Brain microvascular endothelial cell (primary cell): ENCODE measurements around the gene JCAD.
"Not testable (repeated sequence)": the region's sequence is repeated elsewhere in the genome, so short reads cannot be mapped to it uniquely, and the experiment has no call there.

Experiments used
- DNase-seq: peaks from one replicate; pipeline ENCODE4 v3.0.0-alpha.2; 2020
- H3K27ac ChIP-seq: fragments of 250-450 bp; sonication (Bioruptor Pico); 2 replicates; pipeline ENCODE4 v1.5.1; 2020; ENCODE audit warnings: mild to moderate bottlenecking, moderate library complexity
- H3K27me3 ChIP-seq: fragments of 250-450 bp; sonication (Bioruptor Pico); replicated peaks from 2 replicates; pipeline ENCODE4 v1.5.1; 2020; ENCODE audit warnings: mild to moderate bottlenecking
- H3K36me3 ChIP-seq: fragments of 250-450 bp; sonication (Bioruptor Pico); replicated peaks from 2 replicates; pipeline ENCODE4 v1.5.1; 2020; ENCODE audit warnings: mild to moderate bottlenecking
- H3K4me3 ChIP-seq: 2 replicates; pipeline ENCODE4 v1.5.1; 2011; ENCODE audit warnings: low read depth, mild to moderate bottlenecking, control low read depth, low read length, moderate library complexity
- in situ Hi-C: cut with HindIII; loops from 2 replicates; pipeline ENCODE4 v1.10.0; 2017; ENCODE audit warnings: low sequenced_read_pairs, low pct_ligation_motif_present
- TF ChIP-seq, protein P1 (sequence below): IDR thresholded peaks from 2 replicates; pipeline ENCODE4 v1.5.1; 2011; ENCODE audit warnings: low read depth, mild to moderate bottlenecking, moderate library complexity, low read length, control low read depth, inconsistent platforms; ENCODE audit errors: missing control alignments

The JCAD gene

DNA sequence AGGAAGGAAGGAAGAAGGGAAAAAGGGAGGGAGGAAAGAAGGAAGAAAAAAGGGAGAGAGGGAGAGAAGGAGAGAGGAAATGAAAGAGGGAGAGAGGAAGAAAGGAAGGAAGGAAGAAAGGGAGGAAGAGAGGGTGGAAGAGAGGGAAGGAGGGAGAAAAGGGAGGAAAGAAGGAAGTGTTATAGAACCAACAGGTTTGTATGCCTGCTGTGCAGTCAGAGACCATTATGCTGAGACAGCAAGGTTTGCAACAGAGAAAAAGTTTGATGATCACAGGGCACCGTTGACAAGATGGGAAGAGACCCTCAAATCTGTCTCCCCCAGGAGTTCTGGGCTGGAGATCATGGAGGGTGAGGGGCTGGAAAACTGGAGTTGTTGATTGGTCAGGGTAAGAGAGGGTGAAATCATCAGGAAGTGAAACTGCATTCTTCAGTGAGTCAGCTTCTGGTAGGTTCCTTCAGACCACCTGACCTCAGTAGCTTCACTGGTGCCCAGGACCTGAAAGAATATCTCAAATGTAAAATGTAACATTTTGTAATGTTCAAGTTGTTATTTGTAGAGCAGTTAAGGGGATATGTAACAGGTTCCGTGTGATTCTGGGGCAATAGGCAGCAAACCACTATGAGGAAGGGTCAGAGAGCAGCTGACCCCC is 76.3 kb downstream of the JCAD start:
- H3K4me3 ChIP-seq, result no peak overlapping the region
- in situ Hi-C loops, result no loop called here
- H3K27me3 ChIP-seq, result no peaks in the 10 kb centered on the region
- DNase-seq, result no peak
- no peaks in the 10 kb centered on the region for H3K36me3 ChIP-seq
- no peak overlapping the region for H3K27ac ChIP-seq
- TF ChIP-seq, protein P1, sequence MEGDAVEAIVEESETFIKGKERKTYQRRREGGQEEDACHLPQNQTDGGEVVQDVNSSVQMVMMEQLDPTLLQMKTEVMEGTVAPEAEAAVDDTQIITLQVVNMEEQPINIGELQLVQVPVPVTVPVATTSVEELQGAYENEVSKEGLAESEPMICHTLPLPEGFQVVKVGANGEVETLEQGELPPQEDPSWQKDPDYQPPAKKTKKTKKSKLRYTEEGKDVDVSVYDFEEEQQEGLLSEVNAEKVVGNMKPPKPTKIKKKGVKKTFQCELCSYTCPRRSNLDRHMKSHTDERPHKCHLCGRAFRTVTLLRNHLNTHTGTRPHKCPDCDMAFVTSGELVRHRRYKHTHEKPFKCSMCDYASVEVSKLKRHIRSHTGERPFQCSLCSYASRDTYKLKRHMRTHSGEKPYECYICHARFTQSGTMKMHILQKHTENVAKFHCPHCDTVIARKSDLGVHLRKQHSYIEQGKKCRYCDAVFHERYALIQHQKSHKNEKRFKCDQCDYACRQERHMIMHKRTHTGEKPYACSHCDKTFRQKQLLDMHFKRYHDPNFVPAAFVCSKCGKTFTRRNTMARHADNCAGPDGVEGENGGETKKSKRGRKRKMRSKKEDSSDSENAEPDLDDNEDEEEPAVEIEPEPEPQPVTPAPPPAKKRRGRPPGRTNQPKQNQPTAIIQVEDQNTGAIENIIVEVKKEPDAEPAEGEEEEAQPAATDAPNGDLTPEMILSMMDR, result no peak

DNA sequence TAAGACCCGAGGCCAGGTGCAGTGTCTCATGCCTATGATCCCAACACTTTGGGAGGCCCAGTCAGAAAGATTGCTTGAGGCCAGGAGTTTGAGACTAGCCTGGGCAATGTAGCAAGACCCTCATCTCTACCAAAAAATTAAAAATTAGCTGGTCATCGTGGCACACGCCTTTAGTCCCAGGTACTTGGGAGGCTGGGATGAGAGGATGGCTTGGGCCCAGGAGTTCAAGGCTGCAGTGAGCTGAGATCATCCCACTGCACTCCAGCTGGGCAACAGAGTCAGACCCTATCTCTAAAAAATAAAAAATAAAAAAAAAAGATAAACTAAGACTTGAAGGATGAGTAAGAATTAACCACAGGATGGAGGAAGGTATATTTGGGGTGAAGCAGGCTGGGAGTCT is 77.9 kb downstream of the JCAD start:
- H3K36me3 ChIP-seq, result no peaks in the 10 kb centered on the region
- H3K27me3 ChIP-seq, result no peaks in the 10 kb centered on the region
- DNase-seq, result no peak
- H3K27ac ChIP-seq, result no peak overlapping the region
- TF ChIP-seq, protein P1, result no peak
- H3K4me3 ChIP-seq, result no peak overlapping the region
- in situ Hi-C loops, result no loop called here

DNA sequence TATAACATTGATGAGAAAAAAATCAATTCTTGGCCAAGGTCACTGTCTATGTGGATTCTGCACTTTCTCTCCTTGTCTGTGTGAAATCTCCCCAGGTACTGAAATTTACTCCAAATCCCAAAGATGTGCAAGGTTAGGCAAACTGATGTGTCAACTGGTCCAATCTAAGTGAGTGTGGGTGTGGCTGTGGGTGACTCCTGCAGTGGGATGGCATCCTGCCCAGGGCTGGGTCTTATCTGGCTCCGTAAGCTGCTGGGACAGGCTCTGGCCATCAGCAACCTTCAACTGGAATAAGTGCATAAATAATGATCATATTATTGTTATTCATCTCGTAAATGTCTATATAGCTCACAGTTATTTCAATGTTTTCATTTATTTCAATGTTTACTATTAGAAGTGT is 79.3 kb downstream of the JCAD start:
- Histone ChIP-seq H3K27me3 (no peaks in the 10 kb centered on the region), H3K4me3 (no peak overlapping the region), H3K36me3 (no peaks in the 10 kb centered on the region), H3K27ac (no peak overlapping the region)
- TF ChIP-seq, protein P1, result no peak
- in situ Hi-C loops, result no loop called here
- no peak for DNase-seq

DNA sequence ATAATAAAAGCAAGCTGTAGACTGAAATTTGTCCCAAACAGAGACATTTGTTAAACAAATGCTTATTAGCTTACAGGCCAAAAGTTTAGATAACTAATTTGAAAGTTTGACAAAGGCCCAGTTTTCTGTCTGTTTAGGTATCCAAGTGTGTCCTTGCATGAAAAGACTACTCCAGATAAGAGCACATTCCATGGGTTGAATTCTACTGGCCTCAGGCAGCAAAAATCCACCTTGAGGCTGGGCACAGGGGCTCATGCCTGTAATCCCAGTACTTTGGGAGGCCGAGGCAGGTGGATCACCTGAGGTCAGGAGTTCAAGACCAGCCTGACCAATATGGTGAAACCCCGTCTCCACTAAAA is 80.0 kb downstream of the JCAD start:
- in situ Hi-C loops, H3K4me3 ChIP-seq, DNase-seq, H3K27ac ChIP-seq, H3K36me3 ChIP-seq, H3K27me3 ChIP-seq: not testable (repeated sequence)

DNA sequence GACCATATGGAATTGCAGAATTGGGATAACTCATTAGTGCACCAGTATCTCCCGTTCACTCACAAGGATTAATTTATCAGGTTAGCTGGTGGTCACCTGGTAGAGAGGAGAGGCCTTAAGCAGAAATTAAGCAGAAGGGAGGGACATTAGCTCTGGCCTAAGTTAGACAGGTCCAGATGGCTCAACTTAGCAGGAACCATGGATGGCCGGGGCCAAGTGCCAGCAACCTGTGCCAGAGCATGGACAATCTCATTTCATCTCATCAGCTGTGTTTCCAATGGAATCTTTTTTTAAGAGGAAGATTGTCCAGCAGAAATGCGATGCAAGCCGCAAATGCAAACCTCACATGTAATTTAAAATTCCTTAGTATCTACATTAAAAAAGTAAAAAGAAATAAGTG is 82.2 kb downstream of the JCAD start:
- TF ChIP-seq, protein P1, result no peak
- Histone ChIP-seq H3K27me3 (no peaks in the 10 kb centered on the region), H3K36me3 (no peaks in the 10 kb centered on the region), H3K4me3 (no peak overlapping the region), H3K27ac (no peak overlapping the region)
- DNase-seq, result no peak
- in situ Hi-C loops, result no loop called here

DNA sequence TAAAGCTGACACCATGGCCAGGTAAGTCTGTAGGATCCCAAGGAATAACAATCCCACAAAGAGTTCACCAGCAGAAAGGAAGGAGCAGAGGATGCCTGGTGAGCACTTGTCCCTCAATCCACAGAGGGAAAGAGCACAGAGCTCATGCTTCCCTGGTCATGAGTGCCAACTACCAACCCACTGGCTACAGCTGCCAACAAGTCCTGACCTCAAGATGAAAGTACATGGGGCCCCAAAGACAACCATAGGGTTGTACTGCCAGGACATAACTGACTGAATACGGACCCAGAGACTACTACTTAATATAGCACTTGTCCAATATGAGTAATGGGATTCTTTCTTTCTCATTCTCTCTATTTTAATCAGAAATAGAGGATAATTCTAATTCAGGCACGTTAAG is 83.3 kb downstream of the JCAD start:
- H3K27me3 ChIP-seq, result no peaks in the 10 kb centered on the region
- no peak overlapping the region for H3K27ac ChIP-seq
- TF ChIP-seq, protein P1, result no peak
- H3K4me3 ChIP-seq, result no peak overlapping the region
- no peak for DNase-seq
- H3K36me3 ChIP-seq, result no peaks in the 10 kb centered on the region
- in situ Hi-C loops, result no loop called here
